Amniotic epithelial cell (primary cell): ENCODE data around the gene NMRK2.
"Not testable (repeated sequence)": the region's sequence is repeated elsewhere in the genome, so short reads cannot be mapped to it uniquely, and the experiment has no call there.

Experiments used
- DNase-seq: peaks from one replicate; pipeline ENCODE4 v3.0.0-alpha.2; 2010; ENCODE audit warnings: low read depth

Gene NMRK2

DNA sequence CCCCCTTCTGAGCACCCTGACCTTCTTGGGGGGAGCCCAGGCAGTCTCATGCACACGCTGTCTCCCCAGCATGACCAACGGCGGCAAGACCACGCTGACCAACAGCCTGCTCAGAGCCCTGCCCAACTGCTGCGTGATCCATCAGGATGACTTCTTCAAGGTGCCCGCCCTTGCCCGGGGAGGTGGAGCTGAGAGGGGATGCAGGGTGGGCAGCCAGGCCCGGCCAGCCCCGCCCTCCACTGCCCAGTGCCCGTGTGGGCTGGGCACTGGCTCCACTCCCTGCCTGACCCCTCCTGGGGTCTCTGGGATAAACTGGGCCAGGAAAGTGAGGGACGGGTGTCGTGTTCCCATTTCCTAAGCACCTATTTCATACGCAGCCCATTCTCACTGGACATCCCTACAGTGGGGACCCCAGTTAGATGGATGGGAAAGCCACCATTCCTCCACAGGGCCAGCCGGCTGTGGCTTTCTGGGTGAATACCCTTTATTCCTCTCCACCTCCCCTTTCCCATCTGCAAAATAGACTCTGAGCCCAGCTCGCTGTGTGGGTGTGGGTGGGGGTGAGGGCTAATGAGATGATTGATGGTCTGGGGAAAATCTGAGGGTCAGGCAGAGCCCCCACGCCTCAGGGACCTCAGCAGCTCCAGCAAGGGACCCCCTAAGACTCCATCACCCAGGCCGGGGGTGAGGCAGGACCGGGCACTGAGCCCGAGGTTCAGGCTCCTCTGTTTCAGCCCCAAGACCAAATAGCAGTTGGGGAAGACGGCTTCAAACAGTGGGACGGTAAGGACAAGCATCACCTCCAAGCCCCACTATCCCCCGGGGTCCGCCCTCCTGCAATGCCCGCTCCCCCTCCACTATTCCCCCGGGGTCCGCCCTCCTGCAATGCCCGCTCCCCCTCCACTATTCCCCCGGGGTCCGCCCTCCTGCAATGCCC, 3.9 kb downstream of the NMRK2 start:
- no peak for DNase-seq

DNA sequence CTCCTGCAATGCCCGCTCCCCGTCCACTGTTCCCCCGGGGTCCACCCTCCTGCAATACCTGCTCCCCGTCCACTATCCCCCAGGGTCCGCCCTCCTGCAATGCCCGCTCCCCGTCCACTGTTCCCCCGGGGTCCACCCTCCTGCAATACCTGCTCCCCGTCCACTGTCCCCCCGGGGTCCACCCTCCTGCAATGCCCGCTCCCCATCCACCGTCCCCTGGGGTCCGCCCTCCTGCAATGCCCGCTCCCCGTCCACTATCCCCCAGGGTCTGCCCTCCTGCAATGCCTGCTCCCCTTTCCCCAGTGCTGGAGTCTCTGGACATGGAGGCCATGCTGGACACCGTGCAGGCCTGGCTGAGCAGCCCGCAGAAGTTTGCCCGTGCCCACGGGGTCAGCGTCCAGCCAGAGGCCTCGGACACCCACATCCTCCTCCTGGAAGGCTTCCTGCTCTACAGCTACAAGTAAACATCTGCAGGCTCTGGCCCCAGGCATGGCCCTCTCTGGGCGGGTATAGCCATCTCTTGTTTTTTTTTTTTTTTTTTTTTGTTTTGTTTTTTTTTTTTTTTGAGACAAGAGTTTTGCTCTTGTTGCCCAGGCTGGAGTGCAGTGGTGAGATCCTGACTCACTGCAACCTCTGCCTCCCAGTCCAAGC, 5.6 kb downstream of the NMRK2 start:
- DNase-seq: not testable (repeated sequence)

DNA sequence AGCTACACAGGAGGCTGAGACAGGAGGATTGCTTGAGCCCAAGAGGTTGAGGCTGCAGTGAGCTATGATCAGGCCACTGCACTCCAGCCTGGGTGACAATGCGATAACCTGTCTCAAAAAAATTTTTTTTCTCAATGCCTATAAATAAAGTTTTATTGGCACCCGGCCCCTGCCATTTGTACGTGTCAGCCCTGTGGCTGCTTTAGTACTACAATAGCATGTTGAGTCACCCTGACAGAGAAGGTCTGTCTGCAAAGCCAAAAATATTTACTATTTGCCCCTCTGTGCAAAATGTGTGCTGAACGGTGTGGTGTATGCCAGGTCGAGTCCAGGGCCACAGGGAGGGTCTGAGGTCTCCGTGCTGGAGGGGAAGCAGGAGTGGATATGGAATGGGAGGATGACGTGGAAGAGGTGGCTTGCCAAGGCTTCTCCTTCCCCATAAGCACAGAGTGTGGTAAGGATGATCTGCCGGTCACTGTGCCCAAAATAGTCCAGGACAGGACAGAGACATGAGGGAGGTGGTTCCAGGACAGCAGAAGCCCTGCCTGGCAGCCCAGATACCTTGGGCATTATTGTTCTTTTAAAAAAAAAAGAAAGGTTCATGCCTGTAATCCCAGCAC, 10.0 kb downstream of the NMRK2 start:
- DNase-seq: no peak

DNA sequence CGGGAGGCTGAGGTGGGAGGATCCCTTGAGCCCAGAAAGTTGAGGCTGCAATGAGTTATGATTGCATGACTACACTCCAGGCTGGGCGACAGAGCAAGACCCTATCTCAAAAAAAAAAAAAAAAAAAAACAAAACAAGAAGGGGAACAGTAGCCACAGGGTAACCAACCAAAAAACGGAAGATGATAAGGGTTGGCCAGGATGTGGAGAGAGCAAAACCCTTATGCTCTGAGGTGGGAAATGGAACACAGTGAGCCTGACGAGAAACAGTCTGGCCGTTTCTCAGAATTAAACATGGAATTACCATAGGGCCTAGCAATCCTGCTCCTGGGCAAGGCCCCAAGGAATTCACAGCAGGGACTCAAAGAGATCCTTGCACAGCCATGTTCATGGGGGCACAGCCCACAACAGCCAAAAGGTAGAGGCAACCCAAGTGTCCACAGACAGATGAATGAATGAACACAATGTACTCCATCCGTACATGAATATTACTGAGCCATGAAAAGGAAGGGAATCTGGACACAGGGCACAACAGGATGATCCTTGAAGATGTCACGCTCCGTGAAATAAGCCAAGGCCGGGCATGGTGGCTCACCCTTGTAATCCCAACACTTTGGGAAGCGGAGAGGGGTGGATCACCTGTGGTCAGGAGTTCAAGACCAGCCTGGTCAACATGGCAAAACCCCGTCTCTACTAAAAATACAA, 11.3 kb downstream of the NMRK2 start:
- DNase-seq: no peak

DNA sequence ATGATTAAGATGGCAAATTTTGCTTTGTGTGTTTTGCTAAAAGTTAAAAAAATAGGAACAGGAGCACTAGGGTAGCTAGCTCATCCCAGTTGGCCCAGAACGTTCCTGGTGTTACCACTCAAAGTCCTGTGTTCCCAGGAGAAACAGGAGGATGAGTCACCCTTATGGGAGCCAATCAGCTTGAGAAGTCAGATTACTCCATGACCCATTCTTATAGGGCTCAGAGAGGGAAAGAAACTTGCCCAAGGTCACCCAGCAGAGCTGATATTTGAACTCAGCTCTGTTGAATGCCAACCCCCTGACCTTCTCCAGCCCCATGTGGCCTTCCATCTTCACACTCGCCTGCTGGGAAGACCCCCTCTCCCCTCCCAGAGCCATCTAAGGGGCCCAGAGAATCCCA, 13.0 kb downstream of the NMRK2 start:
- DNase-seq: peak; percentile 55

DNA sequence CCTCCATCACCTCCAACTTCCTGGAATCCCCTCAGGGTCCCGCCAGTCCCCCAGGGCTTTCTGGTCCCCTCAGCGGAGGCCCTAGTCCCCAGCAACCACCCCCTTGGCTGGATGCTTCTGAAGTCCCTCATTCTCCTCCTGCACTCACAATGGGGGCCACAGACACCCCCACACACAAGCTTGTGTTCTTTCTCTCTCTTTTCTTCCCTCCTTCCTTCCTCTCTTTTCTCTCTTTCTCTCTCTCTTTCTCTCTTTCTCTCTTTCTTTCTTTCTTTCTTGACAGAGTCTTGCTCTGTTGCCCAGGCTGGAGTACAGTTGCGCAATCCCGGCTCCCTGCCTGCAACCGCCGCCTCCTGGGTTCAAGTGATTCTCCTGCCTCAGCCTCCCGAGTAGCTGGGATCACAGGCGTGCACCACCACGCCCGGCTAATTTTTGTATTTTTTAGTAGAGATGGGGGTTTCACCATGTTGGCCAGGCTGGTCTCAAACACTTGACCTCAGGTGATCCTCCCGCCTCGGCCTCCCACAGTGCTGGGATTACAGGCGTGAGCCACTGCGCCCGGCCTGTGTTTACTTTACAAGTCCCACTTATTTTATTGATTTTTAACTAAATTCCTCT, 14.6 kb downstream of the NMRK2 start:
- not testable (repeated sequence) for DNase-seq

DNA sequence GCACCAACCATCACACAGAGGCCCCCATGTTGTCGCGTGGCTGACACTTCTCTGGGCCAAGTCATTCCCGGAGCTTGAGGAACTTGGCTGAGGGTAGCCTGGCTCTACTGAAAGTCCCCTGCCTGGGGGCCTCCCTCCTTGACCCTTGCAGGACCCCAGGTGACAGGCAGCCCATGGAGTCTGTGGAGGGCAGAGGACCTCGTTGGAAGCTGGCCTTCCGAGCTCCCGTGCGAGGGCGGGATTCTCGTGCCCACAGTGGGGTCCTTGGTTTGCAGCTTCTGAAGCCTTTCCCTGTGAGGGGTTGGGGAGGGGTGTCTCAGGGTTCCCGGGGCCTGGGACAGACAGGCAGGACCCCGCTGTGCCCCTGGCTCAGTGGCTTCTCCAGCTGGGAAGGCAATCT, 16.4 kb downstream of the NMRK2 start:
- DNase-seq: no peak

DNA sequence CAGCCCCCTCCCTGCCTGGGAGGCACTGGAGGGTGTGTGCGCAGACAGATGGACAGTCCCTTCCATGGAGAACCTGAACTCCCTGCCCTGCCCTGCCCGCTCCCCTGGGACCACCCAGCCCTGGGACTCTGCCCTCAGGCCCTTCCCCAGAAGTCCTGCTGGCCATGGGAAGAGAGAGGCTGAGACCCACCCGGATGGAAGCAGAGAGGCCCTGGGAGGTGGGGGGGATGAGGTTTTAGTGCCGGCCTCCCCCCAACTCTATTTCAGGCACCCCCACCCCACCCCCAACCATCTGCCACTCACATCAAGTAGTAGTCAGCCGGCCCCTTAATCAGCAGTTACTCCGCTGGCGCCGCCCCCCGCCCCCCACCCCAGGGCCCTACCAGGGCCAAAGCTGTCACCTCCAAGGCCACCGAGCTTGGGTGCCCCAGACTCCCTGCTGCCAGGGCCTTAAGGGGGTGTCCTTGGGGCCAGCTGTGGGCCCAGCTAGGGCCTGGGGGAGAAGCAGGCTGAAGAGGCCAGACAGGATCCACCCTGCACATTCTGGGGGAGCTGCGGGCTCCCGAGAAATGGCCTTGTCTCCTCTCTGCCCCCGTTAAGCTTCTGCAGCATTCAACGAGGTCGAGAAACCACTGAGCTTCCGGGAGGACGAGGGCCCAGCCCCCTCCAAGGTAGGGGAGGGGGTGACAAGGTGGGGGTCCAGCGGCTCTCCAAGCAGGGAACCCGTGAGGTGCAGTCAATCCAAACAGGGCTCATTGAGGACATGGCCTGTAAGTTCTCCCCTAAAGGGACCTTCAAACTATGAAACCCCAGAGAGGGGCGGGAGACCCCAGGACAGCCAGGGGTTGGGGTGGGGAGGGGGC, 17.4 kb downstream of the NMRK2 start:
- no peak for DNase-seq

DNA sequence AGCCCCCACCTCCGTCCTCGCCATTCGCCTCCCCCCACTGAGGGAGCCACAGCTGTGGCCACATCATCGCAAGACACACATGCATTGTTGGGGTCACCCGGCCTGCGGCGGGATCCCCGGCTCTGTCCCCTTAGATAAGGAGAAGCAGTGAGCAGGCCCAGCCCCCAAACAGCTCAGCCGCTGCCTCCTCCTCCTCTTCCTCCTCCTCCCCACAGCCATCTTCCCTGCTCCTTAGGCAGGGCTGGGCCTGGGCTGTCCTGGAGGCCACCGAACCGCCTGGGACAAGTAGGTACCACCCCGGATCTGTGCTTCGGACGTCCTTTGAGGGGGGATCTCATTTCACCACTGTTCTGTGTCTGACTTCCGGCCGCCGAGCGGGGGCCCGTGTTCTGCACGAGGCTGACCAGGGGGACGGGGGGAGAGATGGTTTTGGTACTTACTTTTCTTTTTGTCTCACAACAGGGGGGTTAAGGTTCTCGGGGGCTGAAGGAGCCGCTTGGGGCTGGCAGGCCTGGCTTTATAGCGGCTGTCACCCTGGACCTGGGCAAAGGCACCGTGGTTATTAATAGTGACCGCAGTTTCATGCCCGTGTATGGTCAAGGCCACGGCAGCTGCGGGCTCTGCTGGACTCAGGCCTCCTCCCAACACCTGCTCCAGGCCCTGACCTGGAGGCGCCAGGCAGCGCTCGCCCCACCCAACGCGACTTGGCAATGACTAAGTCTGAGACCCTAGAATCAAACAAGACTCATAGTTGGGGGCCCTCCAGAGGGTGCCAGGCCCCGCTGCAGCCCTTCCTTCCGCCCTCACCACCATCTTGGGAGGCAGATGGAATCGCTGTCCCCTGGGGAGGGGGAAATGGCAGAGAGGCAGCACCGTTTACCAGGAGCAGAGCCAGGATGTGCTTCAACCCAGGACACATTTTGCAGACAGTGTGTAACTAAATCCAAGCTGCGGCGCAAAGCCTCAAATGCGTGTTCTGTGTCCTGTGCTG, 18.3 kb downstream of the NMRK2 start:
- no peak for DNase-seq

DNA sequence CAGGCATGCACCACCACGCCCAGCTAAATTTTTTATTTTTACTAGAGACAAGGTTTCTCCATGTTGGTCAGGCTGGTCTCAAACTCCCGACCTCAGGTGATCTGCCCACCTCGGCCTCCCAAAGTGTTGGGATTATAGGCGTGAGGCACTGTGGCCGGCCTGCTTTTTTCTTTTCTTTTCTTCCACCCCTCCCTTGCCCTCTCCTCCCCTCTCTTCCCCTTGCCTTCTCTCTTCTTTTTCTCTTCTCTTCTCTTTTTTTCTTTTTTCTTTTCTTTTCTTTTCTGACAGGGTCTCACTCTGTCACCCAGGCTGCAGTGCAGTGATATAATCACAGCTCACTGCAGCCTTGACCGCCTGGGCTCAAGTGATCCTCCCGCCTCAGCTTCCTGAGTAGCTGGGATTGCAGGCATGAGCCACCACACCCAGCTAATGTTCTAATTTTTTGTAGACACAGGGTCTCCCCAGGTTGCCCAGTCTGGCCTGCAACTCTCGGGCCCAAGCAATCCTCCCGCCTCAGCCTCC, 19.9 kb downstream of the NMRK2 start:
- not testable (repeated sequence) for DNase-seq

DNA sequence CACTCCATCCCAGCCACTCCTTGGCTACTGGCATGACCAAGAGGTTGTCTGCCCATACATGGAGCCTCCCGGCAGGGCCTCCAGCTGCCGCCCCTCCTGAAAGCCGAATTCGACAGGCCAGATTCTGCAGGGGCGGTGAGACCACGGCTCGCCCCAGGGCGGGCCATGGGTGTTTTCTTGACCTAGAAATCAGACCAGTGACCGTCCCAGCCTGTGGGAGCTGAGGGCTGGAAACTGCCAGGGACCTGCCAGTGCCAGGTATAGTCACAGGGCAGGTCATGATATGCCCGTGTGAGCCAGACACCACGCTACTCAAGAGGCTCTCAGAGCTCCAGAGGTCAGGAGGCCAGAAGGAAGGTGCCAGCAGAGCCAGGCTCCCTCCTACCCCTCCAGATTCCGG, 21.2 kb downstream of the NMRK2 start:
- DNase-seq: no peak

DNA sequence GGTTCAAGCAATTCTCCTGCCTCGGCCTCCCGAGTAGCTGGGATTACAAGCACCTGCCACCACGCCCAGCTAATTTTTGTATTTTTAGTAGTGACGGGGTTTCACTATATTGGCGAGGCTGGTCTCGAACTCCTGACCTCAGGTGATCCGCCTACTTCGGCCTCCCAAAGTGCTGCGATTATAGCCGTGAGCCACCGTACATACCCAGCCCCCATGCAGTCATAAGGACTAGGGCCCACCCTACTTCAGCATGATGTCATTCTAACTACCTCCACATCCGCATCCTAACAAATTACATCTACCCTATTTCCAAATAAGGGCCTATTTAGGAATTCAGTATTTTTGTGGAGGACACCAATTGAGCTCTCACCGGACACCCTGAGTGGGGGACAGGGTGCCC, 22.4 kb downstream of the NMRK2 start:
- not testable (repeated sequence) for DNase-seq

DNA sequence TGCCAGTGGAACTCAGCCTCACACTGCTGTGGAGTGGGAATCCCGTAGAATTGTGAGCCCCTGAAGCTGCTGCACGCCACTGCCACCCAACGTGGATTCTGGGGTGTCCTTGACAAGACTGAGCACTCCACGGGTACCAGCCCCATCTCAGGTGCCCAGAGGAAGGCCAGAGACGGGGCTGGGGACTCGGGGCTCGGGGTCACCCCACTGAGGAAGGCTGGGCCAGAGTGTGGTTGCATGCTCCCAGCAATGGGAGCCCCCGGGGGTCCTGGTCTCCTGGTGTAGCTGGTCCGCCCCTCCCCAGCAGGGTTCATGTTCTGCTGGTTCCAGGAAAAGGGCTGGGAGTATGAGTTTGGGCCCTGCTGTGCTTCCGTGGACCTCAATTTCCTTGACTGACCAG, 22.8 kb downstream of the NMRK2 start:
- DNase-seq: no peak

DNA sequence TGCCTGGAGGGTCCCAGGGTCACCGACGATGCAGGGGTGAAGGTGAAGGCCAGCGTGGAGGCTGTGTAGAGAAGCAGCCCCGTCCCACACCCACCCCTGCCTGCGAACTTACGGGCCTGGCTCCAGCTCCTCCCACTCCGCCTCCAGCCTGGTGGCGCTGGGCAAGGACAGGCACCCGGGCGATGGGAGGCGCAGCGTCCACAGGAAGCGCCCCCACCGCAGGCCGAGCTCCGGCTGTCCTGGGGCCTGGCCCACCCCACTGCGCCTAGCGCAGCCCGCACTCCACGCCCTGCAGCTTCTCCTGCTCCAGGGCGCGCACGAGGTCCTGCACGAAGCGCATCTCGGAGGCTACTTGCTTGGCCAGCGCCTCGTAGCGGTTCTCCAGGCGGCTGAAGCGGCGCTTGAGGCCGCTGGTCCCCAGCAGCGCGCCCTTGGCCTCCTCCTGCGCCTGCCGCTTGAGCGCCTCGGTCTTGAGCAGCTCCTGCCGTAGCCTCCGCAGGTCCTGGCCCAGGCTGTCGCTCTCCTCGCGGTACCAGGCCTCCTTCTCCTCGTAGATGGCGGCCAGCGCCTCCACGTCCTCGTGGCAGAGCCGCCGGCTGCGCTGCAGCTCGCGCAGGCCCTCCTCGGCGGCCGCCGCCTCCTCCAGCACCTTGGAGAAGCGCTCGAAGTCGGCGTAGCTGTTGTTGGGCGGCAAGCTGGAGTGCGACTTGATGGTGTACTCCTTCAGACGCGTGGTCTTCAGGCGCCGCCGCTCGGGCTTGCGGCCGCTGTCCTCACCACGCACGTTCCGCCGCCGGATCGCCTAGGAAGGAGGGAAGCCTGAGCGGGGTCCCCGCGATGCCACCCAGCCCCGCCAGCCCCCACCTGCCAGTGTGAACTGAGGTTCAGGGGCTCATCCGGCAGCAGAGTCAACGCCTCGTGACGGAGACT, 26.2 kb downstream of the NMRK2 start:
- DNase-seq: no peak

DNA sequence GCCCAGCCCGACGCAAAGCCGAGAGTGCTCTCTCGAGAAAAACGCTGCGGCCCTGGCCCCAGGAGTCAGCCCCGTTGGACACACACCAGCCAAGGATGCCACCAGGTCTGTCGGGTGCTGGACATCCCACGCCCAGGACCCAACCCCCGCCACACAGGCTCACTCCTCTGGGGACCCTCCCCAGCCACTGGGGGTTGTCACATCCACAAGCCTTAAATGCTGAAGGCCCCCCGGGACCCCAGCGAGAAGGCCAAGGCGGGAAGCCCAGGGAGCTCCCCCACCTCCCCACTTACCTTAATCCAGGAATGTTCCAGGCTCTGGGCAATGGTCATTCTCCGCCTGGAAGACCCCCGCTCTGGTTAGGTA, 26.9 kb downstream of the NMRK2 start:
- DNase-seq: no peak

DNA sequence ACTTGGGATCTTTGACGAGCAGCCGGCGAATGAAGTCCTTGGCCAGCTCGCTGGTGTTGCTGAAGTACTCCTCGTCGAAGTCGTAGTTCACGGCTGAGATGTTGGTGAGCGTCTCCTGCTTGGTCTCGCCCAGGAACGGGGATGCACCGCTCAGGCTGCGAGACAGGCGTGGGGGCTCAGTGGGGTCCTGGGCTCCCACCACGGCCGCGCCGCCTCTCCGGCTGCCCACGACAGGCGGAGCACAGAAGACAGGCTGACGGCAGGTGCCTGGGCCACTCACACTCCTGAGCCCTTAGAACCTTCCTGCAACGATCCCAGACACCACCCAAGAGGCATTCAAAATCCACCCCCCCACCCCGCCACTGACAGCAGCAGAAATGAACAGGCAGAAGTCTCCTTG, 28.1 kb downstream of the NMRK2 start:
- DNase-seq: no peak

DNA sequence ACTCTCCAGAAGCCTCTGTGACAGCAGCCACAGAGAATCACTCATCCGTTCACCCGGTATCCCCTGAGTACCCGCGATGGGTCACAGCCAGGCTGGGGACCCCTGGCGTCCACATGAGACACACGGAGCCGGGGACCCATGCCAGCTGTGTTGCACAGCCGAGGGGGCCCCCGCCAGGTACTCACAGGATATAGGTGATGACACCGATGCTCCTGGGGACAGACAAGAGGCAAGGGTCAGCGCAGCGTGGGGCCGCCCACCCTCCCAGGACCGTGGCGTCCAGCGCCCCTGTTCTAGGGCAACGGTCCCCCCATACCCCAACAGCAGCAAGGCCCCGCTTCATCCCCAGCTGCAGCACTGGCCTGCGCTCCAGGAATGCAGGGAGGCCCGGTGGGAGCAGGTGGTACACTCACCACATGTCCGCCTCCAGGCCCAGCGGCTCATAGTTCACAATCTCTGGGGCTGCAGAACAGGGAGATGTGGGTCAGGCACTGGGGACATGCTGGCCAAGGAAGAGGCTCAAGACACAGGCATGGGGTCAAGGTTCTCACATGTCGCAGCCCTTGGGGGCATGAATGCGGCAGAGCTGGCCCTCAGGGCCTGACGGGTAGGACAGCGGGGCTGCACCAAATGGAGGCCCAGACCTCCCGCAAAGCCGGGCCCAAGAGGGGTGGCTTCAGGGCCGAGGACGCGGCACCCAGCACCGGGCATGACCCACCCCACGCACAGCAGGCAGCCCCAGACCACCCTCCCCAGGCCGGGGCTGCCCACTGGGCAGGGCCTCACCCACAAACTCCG, 30.8 kb downstream of the NMRK2 start:
- DNase-seq: no peak
